Lower lobe of right lung (tissue), 2 donors: ENCODE results near the gene BTN1A1. TPM values are rescaled to one million over a fixed set of nuclear protein-coding genes. Genes with fewer than 3 reads are reported as not detected.
A peak's percentile ranks its signal among the peaks of the same experiment; 100 is the strongest.

Source experiments
- ATAC-seq, 2 donors: fragments of 200-7000 bp; cut with Tn5 transposase; one replicate each; pipeline ENCODE4 v1.9.1; 2020 to 2022; ENCODE audit warnings: mild to moderate bottlenecking in 2 of 2, moderate library complexity in 2 of 2
- DNase-seq: peaks from one replicate; pipeline ENCODE4 v3.0.0-alpha.2; 2020
- H3K27ac ChIP-seq: fragments of 200-600 bp; one replicate; pipeline ENCODE4 v1.8.0; 2022
- H3K27me3 ChIP-seq: fragments of 200-600 bp; one replicate; pipeline ENCODE4 v1.8.0; 2022; ENCODE audit warnings: low read depth
- H3K36me3 ChIP-seq: fragments of 200-600 bp; one replicate; pipeline ENCODE4 v1.8.0; 2022; ENCODE audit warnings: mild to moderate bottlenecking
- H3K4me1 ChIP-seq: fragments of 200-600 bp; one replicate; pipeline ENCODE4 v1.8.0; 2022
- H3K4me3 ChIP-seq: fragments of 200-600 bp; one replicate; pipeline ENCODE4 v1.8.0; 2022; ENCODE audit warnings: mild to moderate bottlenecking
- H3K9me3 ChIP-seq: fragments of 200-600 bp; one replicate; pipeline ENCODE4 v1.8.0; 2022
- CTCF ChIP-seq: fragments of 200-600 bp; IDR thresholded peaks from one replicate; pipeline ENCODE4 v1.8.0; 2022; ENCODE audit warnings: antibody characterized with exemption, mild to moderate bottlenecking
- intact Hi-C: fragments of 100-400 bp; cut with DNase I; formaldehyde crosslinking; loops from one replicate; pipeline ENCODE4 v1.11.0; 2022
- total RNA-seq: library from RNA; stranded (reverse); fragmentation: NEBNext Ultra II Directional; extraction: Animal tissue kit (Norgen Biotek cat#: 25700); gene quantifications from one replicate; pipeline ENCODE4 v1.2.1, GENCODE V29; 2021
- donor health status: DM: no; HTN: yes; CAD: no; lungs with severe emphysema.

Gene BTN1A1
- total RNA-seq, 1 donor from 2014 or later, result not detected

DNA sequence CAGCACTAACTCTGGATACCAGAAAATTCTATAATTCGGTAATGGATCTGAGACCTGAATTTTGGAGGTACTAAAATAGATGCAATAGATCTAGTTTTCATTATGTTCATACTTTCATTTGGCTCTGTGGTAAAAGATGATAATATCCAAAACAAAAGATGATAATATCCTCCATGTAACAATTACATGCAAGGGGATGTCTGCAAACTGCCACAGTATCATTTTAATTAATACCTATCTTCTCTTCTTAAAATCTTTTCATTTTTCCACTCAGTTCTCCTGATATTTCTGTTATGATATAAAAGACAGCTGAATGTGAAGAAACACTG lies 26.7 kb upstream of the BTN1A1 start:
- DNase-seq (no peak), ATAC-seq (no peak)
- peak overlapping the region; percentile 58 for H3K4me3 ChIP-seq
- no peaks in the 10 kb centered on the region for H3K27me3 ChIP-seq
- peaks cover 11% of the 10 kb centered on the region for H3K36me3 ChIP-seq
- H3K9me3 ChIP-seq, result no peaks in the 10 kb centered on the region
- TF ChIP-seq CTCF, result no peak
- H3K27ac ChIP-seq, result peak overlapping the region; percentile 89
- intact Hi-C loops, result no loop called here
- H3K4me1 ChIP-seq, result peaks cover 37% of the 10 kb centered on the region

DNA sequence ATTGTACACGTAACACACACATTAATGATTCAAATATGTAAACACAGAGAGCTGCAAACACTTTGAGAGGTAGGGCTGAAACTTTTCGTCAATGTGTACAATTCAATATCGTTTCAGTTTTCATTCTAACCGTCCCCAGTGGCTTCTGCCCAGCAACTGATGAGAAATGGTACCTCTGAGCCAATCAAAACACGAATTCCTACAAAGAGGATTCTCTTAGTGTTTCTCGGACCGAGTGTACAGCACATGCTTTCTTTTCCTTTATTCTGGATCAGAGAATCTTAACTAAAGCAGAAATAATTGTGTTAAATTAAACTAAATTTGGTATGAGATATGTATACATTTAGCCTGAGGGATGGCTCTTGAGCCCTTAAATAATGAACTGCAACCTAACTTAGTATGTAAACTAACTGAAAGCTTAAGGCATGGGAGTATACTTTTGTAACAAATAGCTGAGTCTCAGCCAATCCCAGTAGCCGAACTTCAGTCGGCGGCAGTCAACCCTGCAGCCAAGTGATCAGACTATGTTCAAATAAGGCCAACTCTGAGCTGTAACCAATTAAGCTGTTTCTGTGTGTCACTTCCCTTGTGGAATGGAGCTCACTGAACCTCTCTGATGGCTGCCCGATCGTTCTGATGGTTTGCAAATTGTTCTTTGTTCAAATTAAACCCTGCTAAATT lies 26.2 kb upstream of the BTN1A1 start:
- Histone ChIP-seq H3K9me3 (no peaks in the 10 kb centered on the region), H3K4me1 (peaks cover 39% of the 10 kb centered on the region), H3K27ac (peak overlapping the region; percentile 89), H3K36me3 (peaks cover 6% of the 10 kb centered on the region), H3K4me3 (peak overlapping the region; percentile 58), H3K27me3 (no peaks in the 10 kb centered on the region)
- no peak for TF ChIP-seq CTCF
- DNase-seq, result peak; percentile 83
- intact Hi-C loops, result no loop called here
- ATAC-seq, result peak; percentile 97 to 98

DNA sequence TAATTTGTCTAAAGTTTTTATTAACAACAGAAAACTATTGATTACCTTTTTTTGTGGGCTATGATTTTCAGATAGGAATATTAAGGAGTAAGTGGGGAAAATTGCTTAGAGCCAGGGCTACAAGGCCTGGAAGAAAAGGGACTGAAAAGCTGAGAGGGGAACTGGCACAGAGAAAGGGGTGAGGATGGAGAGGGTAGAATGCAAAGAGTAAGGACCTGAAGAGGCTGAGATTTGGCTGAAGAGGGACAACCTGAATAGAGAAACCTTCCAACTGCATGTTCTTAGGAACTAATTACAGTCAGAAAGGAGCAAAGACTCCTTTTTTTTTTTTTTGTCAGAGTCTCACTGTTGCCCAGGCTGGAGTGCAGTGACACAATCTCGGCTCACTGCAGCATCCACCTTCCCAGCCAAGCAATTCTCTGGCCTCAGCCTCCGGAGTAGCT lies 25.6 kb upstream of the BTN1A1 start:
- no peaks in the 10 kb centered on the region for H3K27me3 ChIP-seq
- H3K4me1 ChIP-seq, result peaks cover 39% of the 10 kb centered on the region
- H3K4me3 ChIP-seq, result peak overlapping the region; percentile 58
- DNase-seq, result no peak
- no peak for ATAC-seq
- peak overlapping the region; percentile 89 for H3K27ac ChIP-seq
- TF ChIP-seq CTCF, result no peak
- no peaks in the 10 kb centered on the region for H3K9me3 ChIP-seq
- H3K36me3 ChIP-seq, result no peaks in the 10 kb centered on the region
- intact Hi-C loops, result no loop called here

DNA sequence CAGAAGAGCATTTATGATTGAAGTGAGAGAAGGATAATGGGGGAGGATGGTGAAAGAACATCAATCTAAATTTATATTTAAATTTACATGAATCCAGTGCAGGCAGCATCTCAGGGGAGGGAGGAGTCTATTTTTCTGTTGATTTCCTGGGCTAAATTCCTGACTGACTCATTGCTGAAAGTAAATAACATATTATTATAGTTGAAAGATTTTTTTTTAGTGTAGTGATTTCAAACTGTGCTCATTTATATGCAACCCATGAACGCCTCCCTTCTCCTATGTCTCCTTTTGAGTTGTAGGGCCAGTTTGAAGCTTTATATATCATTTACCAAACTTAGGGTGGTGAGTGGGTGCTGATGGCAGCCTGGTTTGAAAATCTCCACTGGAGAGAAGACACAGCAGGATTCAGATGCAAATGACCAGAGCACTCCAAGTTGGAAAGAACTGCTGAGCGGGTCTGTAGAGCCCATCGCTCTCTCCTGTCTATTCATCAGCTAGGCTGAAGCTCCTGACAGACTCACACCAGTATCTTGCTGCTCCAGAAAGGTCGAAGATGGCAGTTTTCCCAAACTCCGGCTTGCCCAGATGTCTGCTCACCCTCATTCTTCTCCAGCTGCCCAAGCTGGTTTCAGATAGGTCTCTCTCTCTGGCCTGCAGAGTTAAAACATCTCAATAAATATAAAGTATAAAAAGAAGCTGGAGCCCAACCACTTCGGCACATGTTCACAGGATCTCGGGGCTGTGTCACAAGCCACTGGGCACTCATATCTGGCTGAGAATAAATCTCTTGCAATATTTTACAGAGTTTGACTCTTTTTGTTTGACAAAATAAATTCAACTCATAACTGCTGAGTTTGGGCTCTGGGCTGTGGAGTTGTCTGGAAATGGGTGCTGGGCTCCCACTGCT lies 24.0 kb upstream of the BTN1A1 start:
- TF ChIP-seq CTCF, result no peak

GRCh38 chr6:26476896-26477295 lies 23.2 kb upstream of the BTN1A1 start:
- peak overlapping the region; percentile 89 for H3K27ac ChIP-seq

More for the DNA sequence above, 24.0 kb upstream of the BTN1A1 start:
- Histone ChIP-seq H3K27me3 (no peaks in the 10 kb centered on the region), H3K4me3 (no peak overlapping the region), H3K36me3 (no peaks in the 10 kb centered on the region), H3K27ac (peak overlapping the region; percentile 89), H3K4me1 (peaks cover 39% of the 10 kb centered on the region), H3K9me3 (no peaks in the 10 kb centered on the region)
- ATAC-seq, result no peak
- intact Hi-C loops, result no loop called here
- DNase-seq, result no peak

More at GRCh38 chr6:26476896-26477295, 23.2 kb upstream of the BTN1A1 start:
- Histone ChIP-seq H3K36me3 (no peaks in the 10 kb centered on the region), H3K9me3 (no peaks in the 10 kb centered on the region), H3K4me1 (peaks cover 39% of the 10 kb centered on the region), H3K4me3 (no peak overlapping the region), H3K27me3 (no peaks in the 10 kb centered on the region)
- TF ChIP-seq CTCF, result no peak
- DNase-seq (no peak), ATAC-seq (no peak)
- intact Hi-C loops, result no loop called here
